ENCODE results near the gene TMEM106C. TPM values are rescaled to one million over a fixed set of nuclear protein-coding genes. Genes with fewer than 3 reads are reported as not detected.

Gene TMEM106C
- total RNA-seq, 1 donor from 2014 or later, result 76.1 TPM

DNA sequence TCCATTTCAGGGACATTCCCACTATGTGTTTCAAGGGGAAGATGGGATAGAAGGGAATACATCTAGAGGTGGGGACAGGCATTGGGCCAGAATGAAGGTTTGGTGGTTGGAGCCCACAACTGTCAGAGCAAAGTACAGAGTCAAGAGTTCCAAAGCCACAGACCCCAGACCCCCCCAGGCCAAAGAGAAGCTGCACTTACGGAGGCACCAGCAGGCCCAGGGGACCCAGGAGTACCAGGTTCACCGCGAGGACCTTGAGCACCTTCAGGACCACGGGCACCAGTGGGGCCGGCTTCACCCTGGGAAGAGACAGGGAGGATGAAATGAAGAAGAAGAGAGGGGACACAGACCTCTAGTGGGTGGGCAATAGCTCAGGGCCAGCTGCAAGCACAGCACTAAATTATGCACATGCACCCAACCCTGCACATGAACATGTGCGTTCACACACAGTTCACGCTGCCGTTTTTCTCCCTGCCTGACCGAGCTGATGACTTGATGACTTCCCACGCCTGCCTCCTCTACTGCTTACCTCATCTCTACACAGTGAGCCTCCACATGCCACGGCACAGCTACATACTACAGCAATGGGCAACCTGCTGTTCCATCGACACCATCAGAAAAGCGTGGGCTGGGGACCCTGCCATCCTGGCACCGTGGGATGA, 24.1 kb downstream of the TMEM106C start:
- peak overlapping the region; percentile 73 for H3K27ac Mint-ChIP-seq
- no peak for TF ChIP-seq CTCF (IDR thresholded peaks at IDR 0.05; ENCODE audit: unreplicated experiment)
- H3K4me3 Mint-ChIP-seq (ENCODE audit: low read depth), result no peak overlapping the region
- DNase-seq (ENCODE audit: low spot score, unreplicated experiment), result no peak
- no peaks in the 10 kb centered on the region for H3K9me3 Mint-ChIP-seq (ENCODE audit: low read depth)
- peaks cover 20% of the 10 kb centered on the region for H3K36me3 Mint-ChIP-seq (ENCODE audit: insufficient read depth)
- H3K4me1 Mint-ChIP-seq (ENCODE audit: low read depth), result peaks cover 16% of the 10 kb centered on the region
- no peaks in the 10 kb centered on the region for H3K27me3 Mint-ChIP-seq

- Mint-ChIP-seq H3K9me3 (ENCODE audit: low read depth) (no peaks in the 10 kb centered on the region), H3K4me3 (ENCODE audit: low read depth) (peak overlapping the region; percentile 51), H3K27ac (peak overlapping the region; percentile 73), H3K36me3 (ENCODE audit: insufficient read depth) (peaks cover 21% of the 10 kb centered on the region), H3K27me3 (no peaks in the 10 kb centered on the region), H3K4me1 (ENCODE audit: low read depth) (peaks cover 16% of the 10 kb centered on the region)
- no peak for DNase-seq (ENCODE audit: low spot score, unreplicated experiment)
- TF ChIP-seq CTCF (IDR thresholded peaks at IDR 0.05; ENCODE audit: unreplicated experiment), result no peak
These were observed 25.0 kb downstream of the TMEM106C start for GRCh38 chr12:47988073-47989022.

GRCh38 chr12:47989023-47989417, 25.6 kb downstream of the TMEM106C start:
- peaks cover 24% of the 10 kb centered on the region for H3K36me3 Mint-ChIP-seq (ENCODE audit: insufficient read depth)
- no peak for DNase-seq (ENCODE audit: low spot score, unreplicated experiment)
- no peaks in the 10 kb centered on the region for H3K9me3 Mint-ChIP-seq (ENCODE audit: low read depth)
- H3K4me1 Mint-ChIP-seq (ENCODE audit: low read depth), result peaks cover 16% of the 10 kb centered on the region
- TF ChIP-seq CTCF (IDR thresholded peaks at IDR 0.05; ENCODE audit: unreplicated experiment), result no peak
- H3K4me3 Mint-ChIP-seq (ENCODE audit: low read depth), result no peak overlapping the region
- H3K27ac Mint-ChIP-seq, result peak overlapping the region; percentile 88
- no peaks in the 10 kb centered on the region for H3K27me3 Mint-ChIP-seq

DNA sequence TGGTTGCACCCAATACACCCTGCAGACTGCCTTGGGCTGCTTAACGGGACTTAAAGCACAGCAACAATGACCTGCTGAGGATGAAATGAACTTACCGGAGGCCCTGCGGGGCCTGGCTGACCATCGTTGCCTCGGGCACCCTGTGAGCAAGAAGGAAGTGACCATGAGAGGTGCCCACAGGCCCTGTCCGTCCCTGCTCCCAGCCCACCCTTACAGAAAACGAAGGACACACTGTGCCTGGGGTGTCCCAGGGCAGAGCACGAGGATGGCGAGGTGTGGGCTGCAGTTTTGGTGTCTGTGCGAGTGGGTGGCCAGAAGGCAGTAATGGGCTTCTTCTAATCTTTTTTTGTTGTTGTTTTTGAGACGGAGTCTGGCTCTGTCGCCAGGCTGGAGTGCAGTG, 26.3 kb downstream of the TMEM106C start:
- Mint-ChIP-seq H3K9me3 (ENCODE audit: low read depth) (no peaks in the 10 kb centered on the region), H3K4me3 (ENCODE audit: low read depth) (no peak overlapping the region), H3K27ac (no peak overlapping the region), H3K36me3 (ENCODE audit: insufficient read depth) (peaks cover 21% of the 10 kb centered on the region), H3K4me1 (ENCODE audit: low read depth) (peaks cover 16% of the 10 kb centered on the region), H3K27me3 (no peaks in the 10 kb centered on the region)
- no peak for DNase-seq (ENCODE audit: low spot score, unreplicated experiment)
- TF ChIP-seq CTCF (IDR thresholded peaks at IDR 0.05; ENCODE audit: unreplicated experiment), result no peak

DNA sequence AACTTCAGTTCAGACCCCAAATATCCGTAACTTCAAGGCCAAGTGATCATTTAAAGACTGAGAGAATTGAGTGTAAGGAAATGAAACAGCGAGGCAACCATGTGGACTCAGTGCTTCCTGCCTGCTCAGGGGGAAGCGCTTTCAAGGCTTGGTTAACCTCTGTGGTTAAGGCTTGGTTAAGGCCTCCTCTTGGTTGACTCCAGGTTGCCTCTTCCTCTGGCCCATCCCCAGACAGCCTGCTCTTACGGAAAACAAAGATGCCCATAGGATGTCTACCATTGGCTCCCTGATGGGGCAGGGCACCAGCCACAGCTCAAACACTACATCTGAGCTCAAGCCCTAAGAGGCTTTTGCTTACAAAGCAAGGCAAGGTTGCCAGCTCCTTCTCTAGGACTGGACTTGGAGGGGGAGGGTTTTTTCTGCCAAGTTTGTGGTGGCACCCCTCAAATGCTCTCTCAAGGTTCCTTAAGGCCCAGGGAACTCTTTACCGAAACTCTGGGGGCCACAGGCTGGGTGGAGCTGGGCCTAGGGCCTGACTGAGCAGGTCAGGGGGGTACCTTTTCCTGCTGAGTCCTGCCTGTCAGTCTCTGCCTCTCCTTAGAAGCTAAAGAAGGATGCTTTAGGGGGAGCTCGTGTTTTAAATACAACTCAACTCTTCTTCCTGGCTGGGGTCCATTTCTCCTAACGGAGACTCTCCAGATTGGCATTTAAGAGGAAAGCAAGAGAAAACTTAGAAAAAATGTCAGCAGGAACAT, 27.1 kb downstream of the TMEM106C start:
- Mint-ChIP-seq H3K4me1 (ENCODE audit: low read depth) (peaks cover 16% of the 10 kb centered on the region), H3K9me3 (ENCODE audit: low read depth) (no peaks in the 10 kb centered on the region), H3K27ac (no peak overlapping the region), H3K27me3 (no peaks in the 10 kb centered on the region), H3K4me3 (ENCODE audit: low read depth) (no peak overlapping the region), H3K36me3 (ENCODE audit: insufficient read depth) (peaks cover 21% of the 10 kb centered on the region)
- no peak for TF ChIP-seq CTCF (IDR thresholded peaks at IDR 0.05; ENCODE audit: unreplicated experiment)
- no peak for DNase-seq (ENCODE audit: low spot score, unreplicated experiment)
